GM18520 (cell line): ENCODE measurements around the gene LOXHD1.

Source experiments
- ATAC-seq: cut with Tn5 transposase; IDR thresholded peaks from one replicate; pipeline ENCODE4 v1.9.1; 2021; ENCODE audit not compliant: unreplicated experiment

LOXHD1 gene

GRCh38 chr18:46581648-46582047 lies 75.4 kb downstream of the LOXHD1 start:
- ATAC-seq, result no peak

GRCh38 chr18:46578987-46579386 lies 78.0 kb downstream of the LOXHD1 start:
- no peak for ATAC-seq

GRCh38 chr18:46577546-46577945 lies 79.5 kb downstream of the LOXHD1 start:
- no peak for ATAC-seq

- no peak for ATAC-seq
Measured at GRCh38 chr18:46575851-46576250, 81.2 kb downstream of the LOXHD1 start.

- ATAC-seq, result no peak
Measured at GRCh38 chr18:46574743-46575115, 82.3 kb downstream of the LOXHD1 start.

- ATAC-seq, result no peak
Measured at GRCh38 chr18:46574000-46574742, 82.8 kb downstream of the LOXHD1 start.

GRCh38 chr18:46573156-46573555 lies 83.9 kb downstream of the LOXHD1 start:
- ATAC-seq, result no peak

- no peak for ATAC-seq
Measured at GRCh38 chr18:46571756-46572155, 85.3 kb downstream of the LOXHD1 start.

- no peak for ATAC-seq
Measured at GRCh38 chr18:46570666-46571065, 86.4 kb downstream of the LOXHD1 start.

GRCh38 chr18:46570134-46570533 lies 86.9 kb downstream of the LOXHD1 start:
- ATAC-seq, result no peak

- ATAC-seq, result no peak
Measured at GRCh38 chr18:46569211-46569610, 87.8 kb downstream of the LOXHD1 start.

GRCh38 chr18:46567196-46567595 lies 89.8 kb downstream of the LOXHD1 start:
- no peak for ATAC-seq

GRCh38 chr18:46566111-46566510 lies 90.9 kb downstream of the LOXHD1 start:
- no peak for ATAC-seq

GRCh38 chr18:46565256-46565655 lies 91.8 kb downstream of the LOXHD1 start:
- ATAC-seq, result no peak

GRCh38 chr18:46563317-46563716 lies 93.7 kb downstream of the LOXHD1 start:
- ATAC-seq, result no peak

- no peak for ATAC-seq
Measured at GRCh38 chr18:46562674-46563192, 94.3 kb downstream of the LOXHD1 start.

- no peak for ATAC-seq
Measured at GRCh38 chr18:46560671-46561045, 96.4 kb downstream of the LOXHD1 start.

- no peak for ATAC-seq
Measured at GRCh38 chr18:46559946-46560670, 96.9 kb downstream of the LOXHD1 start.

GRCh38 chr18:46559296-46559695 lies 97.7 kb downstream of the LOXHD1 start:
- ATAC-seq, result no peak

- no peak for ATAC-seq
Measured at GRCh38 chr18:46556590-46557206, 100.3 kb downstream of the LOXHD1 start.

- ATAC-seq, result no peak
Measured at GRCh38 chr18:46555724-46556123, 101.3 kb downstream of the LOXHD1 start.

GRCh38 chr18:46555213-46555612 lies 101.8 kb downstream of the LOXHD1 start:
- ATAC-seq, result no peak
